ENCODE measurements around the gene MEGF9. TPM values are rescaled to one million over a fixed set of nuclear protein-coding genes. Genes with fewer than 3 reads are reported as not detected.

Gene MEGF9
- total and polyA plus RNA-seq, 2 of the 13 experiments (the other 11 are each of a cell fraction or from before 2014, with no cell fraction given) = 3.1 to 3.3 TPM

DNA sequence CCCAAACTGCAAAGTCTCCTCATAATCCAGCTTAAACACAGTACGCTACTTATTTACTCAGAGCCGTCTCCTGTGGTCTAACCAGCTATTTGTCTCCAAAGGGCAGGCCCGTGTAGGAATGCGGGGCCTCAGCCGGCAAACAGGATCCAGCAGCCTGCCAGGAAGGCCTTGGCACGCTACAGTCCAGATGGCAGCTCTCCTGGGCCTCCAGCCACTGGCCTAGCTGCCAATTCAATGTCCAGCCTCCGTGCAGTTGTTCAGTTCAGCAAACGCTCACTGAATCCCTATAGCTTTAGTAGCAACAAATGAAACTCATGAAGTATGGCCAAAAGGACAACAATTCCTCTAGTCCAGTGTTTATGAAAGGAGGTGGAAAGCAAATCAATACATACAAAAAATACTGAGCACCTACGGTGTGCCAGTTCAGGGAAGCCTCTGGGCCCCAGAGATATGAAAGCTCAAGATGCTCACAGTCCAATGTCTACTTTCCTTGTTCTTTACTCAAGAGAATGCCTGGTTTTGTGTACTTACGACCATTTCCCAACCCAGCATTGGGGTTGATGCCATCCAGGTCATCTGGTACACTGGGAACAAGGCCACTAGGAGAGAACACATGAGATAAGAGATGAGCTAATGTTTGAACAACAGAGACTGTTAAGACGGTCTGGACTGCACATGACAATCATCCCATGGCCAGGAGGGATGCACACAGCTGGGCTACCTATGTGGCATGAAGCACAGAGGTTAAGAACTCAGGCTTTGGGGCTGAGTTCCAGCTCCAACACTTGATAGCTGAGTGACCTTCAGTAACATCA, 142.6 kb downstream of the MEGF9 start (continued):
- TF ChIP-seq, protein P1, sequence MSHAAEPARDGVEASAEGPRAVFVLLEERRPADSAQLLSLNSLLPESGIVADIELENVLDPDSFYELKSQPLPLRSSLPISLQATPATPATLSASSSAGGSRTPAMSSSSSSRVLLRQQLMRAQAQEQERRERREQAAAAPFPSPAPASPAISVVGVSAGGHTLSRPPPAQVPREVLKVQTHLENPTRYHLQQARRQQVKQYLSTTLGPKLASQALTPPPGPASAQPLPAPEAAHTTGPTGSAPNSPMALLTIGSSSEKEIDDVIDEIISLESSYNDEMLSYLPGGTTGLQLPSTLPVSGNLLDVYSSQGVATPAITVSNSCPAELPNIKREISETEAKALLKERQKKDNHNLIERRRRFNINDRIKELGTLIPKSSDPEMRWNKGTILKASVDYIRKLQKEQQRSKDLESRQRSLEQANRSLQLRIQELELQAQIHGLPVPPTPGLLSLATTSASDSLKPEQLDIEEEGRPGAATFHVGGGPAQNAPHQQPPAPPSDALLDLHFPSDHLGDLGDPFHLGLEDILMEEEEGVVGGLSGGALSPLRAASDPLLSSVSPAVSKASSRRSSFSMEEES (CRISPR knock-in tag; IDR thresholded peaks at IDR 0.05) = peak; percentile 95
- TF ChIP-seq ZFYVE20 (CRISPR knock-in tag; IDR thresholded peaks at IDR 0.05; ENCODE audit: borderline replicate concordance, low read depth) = no peak
- no peak for TF ChIP-seq CHCHD3 (CRISPR knock-in tag; IDR thresholded peaks at IDR 0.05)
- TF ChIP-seq ZNF234 (CRISPR knock-in tag; conservative IDR thresholded peaks at IDR 0.05) = no peak
- TF ChIP-seq ZNF3 (CRISPR knock-in tag; IDR thresholded peaks at IDR 0.05) = peak; percentile 80
- TF ChIP-seq ARNTL (CRISPR knock-in tag; IDR thresholded peaks at IDR 0.05) = peak; percentile 12; the same call in 1 of the 2 replicates
- TF ChIP-seq, protein P2, sequence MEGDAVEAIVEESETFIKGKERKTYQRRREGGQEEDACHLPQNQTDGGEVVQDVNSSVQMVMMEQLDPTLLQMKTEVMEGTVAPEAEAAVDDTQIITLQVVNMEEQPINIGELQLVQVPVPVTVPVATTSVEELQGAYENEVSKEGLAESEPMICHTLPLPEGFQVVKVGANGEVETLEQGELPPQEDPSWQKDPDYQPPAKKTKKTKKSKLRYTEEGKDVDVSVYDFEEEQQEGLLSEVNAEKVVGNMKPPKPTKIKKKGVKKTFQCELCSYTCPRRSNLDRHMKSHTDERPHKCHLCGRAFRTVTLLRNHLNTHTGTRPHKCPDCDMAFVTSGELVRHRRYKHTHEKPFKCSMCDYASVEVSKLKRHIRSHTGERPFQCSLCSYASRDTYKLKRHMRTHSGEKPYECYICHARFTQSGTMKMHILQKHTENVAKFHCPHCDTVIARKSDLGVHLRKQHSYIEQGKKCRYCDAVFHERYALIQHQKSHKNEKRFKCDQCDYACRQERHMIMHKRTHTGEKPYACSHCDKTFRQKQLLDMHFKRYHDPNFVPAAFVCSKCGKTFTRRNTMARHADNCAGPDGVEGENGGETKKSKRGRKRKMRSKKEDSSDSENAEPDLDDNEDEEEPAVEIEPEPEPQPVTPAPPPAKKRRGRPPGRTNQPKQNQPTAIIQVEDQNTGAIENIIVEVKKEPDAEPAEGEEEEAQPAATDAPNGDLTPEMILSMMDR (CRISPR knock-in tag; IDR thresholded peaks at IDR 0.05) = 0 out of 2 replicates have a peak, but pooled peaks have one; percentile 7
- no peak for TF ChIP-seq ZNF598 (CRISPR knock-in tag; IDR thresholded peaks at IDR 0.05; ENCODE audit: borderline replicate concordance)
- TF ChIP-seq, protein P3, sequence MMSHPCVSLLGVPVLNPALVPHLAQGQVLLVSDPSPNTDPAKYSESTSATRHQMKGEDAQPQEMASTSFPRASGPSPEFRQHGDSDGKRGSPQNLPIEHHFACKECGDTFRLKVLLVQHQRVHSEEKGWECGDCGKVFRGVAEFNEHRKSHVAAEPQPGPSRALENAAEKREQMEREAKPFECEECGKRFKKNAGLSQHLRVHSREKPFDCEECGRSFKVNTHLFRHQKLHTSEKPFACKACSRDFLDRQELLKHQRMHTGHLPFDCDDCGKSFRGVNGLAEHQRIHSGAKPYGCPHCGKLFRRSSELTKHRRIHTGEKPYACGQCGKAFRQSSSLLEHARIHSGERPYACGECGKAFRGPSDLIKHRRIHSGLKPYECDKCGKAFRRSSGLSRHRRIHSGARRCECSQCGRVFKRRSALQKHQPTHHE (CRISPR knock-in tag; IDR thresholded peaks at IDR 0.05; ENCODE audit: borderline replicate concordance) = peak; percentile 55; the same call in 1 of the 2 replicates
- peak; percentile 16; the same call in 1 of the 2 replicates for TF ChIP-seq ZKSCAN1 (IDR thresholded peaks at IDR 0.05; ENCODE audit: low read length)
- TF ChIP-seq U2AF2 (IDR thresholded peaks at IDR 0.05; ENCODE audit: low read depth, low read length) = no peak
- TF ChIP-seq, protein P4, sequence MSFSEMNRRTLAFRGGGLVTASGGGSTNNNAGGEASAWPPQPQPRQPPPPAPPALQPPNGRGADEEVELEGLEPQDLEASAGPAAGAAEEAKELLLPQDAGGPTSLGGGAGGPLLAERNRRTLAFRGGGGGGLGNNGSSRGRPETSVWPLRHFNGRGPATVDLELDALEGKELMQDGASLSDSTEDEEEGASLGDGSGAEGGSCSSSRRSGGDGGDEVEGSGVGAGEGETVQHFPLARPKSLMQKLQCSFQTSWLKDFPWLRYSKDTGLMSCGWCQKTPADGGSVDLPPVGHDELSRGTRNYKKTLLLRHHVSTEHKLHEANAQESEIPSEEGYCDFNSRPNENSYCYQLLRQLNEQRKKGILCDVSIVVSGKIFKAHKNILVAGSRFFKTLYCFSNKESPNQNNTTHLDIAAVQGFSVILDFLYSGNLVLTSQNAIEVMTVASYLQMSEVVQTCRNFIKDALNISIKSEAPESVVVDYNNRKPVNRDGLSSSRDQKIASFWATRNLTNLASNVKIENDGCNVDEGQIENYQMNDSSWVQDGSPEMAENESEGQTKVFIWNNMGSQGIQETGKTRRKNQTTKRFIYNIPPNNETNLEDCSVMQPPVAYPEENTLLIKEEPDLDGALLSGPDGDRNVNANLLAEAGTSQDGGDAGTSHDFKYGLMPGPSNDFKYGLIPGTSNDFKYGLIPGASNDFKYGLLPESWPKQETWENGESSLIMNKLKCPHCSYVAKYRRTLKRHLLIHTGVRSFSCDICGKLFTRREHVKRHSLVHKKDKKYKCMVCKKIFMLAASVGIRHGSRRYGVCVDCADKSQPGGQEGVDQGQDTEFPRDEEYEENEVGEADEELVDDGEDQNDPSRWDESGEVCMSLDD (CRISPR knock-in tag; IDR thresholded peaks at IDR 0.05; ENCODE audit: borderline replicate concordance) = no peak
- TF ChIP-seq, protein P5, sequence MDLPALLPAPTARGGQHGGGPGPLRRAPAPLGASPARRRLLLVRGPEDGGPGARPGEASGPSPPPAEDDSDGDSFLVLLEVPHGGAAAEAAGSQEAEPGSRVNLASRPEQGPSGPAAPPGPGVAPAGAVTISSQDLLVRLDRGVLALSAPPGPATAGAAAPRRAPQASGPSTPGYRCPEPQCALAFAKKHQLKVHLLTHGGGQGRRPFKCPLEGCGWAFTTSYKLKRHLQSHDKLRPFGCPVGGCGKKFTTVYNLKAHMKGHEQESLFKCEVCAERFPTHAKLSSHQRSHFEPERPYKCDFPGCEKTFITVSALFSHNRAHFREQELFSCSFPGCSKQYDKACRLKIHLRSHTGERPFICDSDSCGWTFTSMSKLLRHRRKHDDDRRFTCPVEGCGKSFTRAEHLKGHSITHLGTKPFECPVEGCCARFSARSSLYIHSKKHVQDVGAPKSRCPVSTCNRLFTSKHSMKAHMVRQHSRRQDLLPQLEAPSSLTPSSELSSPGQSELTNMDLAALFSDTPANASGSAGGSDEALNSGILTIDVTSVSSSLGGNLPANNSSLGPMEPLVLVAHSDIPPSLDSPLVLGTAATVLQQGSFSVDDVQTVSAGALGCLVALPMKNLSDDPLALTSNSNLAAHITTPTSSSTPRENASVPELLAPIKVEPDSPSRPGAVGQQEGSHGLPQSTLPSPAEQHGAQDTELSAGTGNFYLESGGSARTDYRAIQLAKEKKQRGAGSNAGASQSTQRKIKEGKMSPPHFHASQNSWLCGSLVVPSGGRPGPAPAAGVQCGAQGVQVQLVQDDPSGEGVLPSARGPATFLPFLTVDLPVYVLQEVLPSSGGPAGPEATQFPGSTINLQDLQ (CRISPR knock-in tag; IDR thresholded peaks at IDR 0.05) = 0 out of 2 replicates have a peak, but pooled peaks have one; percentile 67
- TF ChIP-seq NCOA2 (CRISPR knock-in tag; IDR thresholded peaks at IDR 0.05) = peak; percentile 95
